Bladder microvascular endothelial cell (primary cell): ENCODE data around the gene FJX1. TPM values are rescaled to one million over a fixed set of nuclear protein-coding genes. Genes with fewer than 3 reads are reported as not detected.

Experiments
- total RNA-seq: library from RNA; depleted of rRNA; stranded (reverse); fragments of >200 nt; gene quantifications from 2 replicates; pipeline ENCODE4 v1.2.3, GENCODE V29; 2014

Gene FJX1
- total RNA-seq, result 13.9 and 40.0 TPM in 2 replicates

DNA sequence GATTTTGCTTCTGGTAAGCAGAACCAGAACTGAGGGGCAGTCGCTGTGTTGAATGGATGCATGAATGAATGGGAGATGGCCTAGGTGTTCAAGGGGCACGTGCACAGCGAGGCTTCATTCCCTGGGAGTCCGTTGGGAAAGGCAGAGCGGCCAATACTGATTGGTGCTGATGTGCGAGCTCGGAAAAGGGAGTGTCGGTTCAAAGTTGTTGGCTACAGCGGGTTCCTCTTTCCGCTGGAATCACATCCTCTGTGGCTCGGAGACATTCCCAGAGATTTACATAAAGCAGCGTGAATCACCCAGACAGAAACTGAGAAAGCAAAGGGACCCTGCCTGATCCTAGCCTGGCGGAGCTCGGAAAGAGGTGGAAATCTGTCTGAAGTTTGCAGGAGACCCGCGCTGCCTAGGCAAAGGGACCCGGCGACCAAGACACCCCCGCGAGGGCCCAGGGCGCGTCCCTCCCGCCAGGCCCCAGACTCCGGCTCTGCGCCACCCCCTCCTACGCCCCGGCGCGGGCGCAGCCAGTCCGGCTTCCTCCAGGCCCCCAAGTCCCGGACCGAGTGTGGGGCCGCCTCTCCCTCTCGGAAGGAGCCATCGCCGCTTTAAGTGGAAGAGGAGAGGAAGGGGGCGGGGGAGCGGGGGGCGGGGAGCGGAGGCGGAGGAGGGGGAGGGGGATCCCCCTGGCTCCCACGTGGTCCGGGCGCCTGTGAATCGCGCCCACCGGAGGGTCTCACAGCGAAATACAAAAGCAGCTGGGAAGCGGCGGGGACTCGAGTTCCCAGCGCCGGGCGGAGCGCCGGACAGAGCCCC, at the start of gene FJX1:
TSS of gene FJX1 (plus strand) at position 774 of the 810 bp plus-strand sequence. CDS start 177 bp downstream, outside the sequence.

GRCh38 chr11:35662649-35663407, 44.6 kb downstream of the FJX1 start, which contains the start of gene TRIM44:
Gene TRIM44 (plus strand): TSS chr11:35662775. CDS start chr11:35663112, 337 bp downstream.

Other genes starting within 250 kb of the FJX1 start
- not detected in 2 replicates for gene SLC1A2, start 198.9 kb upstream of the FJX1 start, total RNA-seq
- gene PAMR1, start 92.8 kb upstream of the FJX1 start, total RNA-seq, result 0.25 and 0.65 TPM in 2 replicates
- 7.8 and 17.5 TPM in 2 replicates for gene TRIM44, start 44.3 kb downstream of the FJX1 start, total RNA-seq